Suppressor macrophage (primary cell): ENCODE results near the gene CNTNAP4.

Source experiments
- DNase-seq, 4 experiments: peaks; one replicate each; pipeline ENCODE4 v3.0.0-alpha.2; 2020 to 2022
- total RNA-seq, 17 experiments: gene quantifications; one replicate each; lab custom pipeline; 2026; ENCODE audit warnings: mixed read lengths in 6 of 17, inconsistent platforms in 3 of 17; lab: John Stamatoyannopoulos, UW

Gene CNTNAP4
- total RNA-seq = 0 to 0.88 (median 0) reads per million in 17 experiments

- no peak for DNase-seq
Measured at GRCh38 chr16:76276745-76277438, at the start of gene CNTNAP4. Gene CNTNAP4 (plus strand): TSS chr16:76277401. CDS start chr16:76277663, 262 bp downstream.

- DNase-seq = no peak
Measured at GRCh38 chr16:76228546-76229146, 48.6 kb upstream of the CNTNAP4 start.

- DNase-seq = no peak
Measured at GRCh38 chr16:76232704-76233103, 44.5 kb upstream of the CNTNAP4 start.

- no peak for DNase-seq
Measured at GRCh38 chr16:76235025-76235424, 42.2 kb upstream of the CNTNAP4 start.

GRCh38 chr16:76235426-76235825, 41.8 kb upstream of the CNTNAP4 start:
- DNase-seq = no peak

GRCh38 chr16:76237471-76237870, 39.7 kb upstream of the CNTNAP4 start:
- DNase-seq = no peak

GRCh38 chr16:76241755-76242154, 35.4 kb upstream of the CNTNAP4 start:
- no peak for DNase-seq

GRCh38 chr16:76243620-76244019, 33.6 kb upstream of the CNTNAP4 start:
- no peak for DNase-seq

- no peak for DNase-seq
Measured at GRCh38 chr16:76246587-76246986, 30.6 kb upstream of the CNTNAP4 start.

GRCh38 chr16:76265434-76266045, 11.7 kb upstream of the CNTNAP4 start:
- peak; percentile 12 to 35 (median 19) for DNase-seq

GRCh38 chr16:76268824-76269223, 8.4 kb upstream of the CNTNAP4 start:
- DNase-seq = no peak

GRCh38 chr16:76277460-76278030, 344 bp downstream of the CNTNAP4 start:
- DNase-seq = no peak

GRCh38 chr16:76278086-76278485, 885 bp downstream of the CNTNAP4 start:
- DNase-seq = no peak

- DNase-seq = peak in 1 of 4 experiments; percentile 5
Measured at GRCh38 chr16:76278980-76279379, 1.8 kb downstream of the CNTNAP4 start.

GRCh38 chr16:76280421-76281215, 3.4 kb downstream of the CNTNAP4 start:
- DNase-seq = no peak

- no peak for DNase-seq
Measured at GRCh38 chr16:76287466-76287865, 10.3 kb downstream of the CNTNAP4 start.

GRCh38 chr16:76292218-76292617, 15.0 kb downstream of the CNTNAP4 start:
- DNase-seq = no peak

GRCh38 chr16:76293980-76294379, 16.8 kb downstream of the CNTNAP4 start:
- no peak for DNase-seq

GRCh38 chr16:76294396-76295214, 17.4 kb downstream of the CNTNAP4 start:
- DNase-seq = no peak

GRCh38 chr16:76297941-76298340, 20.7 kb downstream of the CNTNAP4 start:
- no peak for DNase-seq

- no peak for DNase-seq
Measured at GRCh38 chr16:76303637-76304314, 26.6 kb downstream of the CNTNAP4 start.
